ENCODE data around the gene P3H2. TPM values are rescaled to one million over a fixed set of nuclear protein-coding genes. Genes with fewer than 3 reads are reported as not detected.

The P3H2 gene
- total and polyA plus RNA-seq, 9 of the 15 experiments (the other 6 are each of a cell fraction or from before 2014, with no cell fraction given): 0.04 to 0.26 (median 0.22) TPM; not detected in 6

- TF ChIP-seq, protein P1, sequence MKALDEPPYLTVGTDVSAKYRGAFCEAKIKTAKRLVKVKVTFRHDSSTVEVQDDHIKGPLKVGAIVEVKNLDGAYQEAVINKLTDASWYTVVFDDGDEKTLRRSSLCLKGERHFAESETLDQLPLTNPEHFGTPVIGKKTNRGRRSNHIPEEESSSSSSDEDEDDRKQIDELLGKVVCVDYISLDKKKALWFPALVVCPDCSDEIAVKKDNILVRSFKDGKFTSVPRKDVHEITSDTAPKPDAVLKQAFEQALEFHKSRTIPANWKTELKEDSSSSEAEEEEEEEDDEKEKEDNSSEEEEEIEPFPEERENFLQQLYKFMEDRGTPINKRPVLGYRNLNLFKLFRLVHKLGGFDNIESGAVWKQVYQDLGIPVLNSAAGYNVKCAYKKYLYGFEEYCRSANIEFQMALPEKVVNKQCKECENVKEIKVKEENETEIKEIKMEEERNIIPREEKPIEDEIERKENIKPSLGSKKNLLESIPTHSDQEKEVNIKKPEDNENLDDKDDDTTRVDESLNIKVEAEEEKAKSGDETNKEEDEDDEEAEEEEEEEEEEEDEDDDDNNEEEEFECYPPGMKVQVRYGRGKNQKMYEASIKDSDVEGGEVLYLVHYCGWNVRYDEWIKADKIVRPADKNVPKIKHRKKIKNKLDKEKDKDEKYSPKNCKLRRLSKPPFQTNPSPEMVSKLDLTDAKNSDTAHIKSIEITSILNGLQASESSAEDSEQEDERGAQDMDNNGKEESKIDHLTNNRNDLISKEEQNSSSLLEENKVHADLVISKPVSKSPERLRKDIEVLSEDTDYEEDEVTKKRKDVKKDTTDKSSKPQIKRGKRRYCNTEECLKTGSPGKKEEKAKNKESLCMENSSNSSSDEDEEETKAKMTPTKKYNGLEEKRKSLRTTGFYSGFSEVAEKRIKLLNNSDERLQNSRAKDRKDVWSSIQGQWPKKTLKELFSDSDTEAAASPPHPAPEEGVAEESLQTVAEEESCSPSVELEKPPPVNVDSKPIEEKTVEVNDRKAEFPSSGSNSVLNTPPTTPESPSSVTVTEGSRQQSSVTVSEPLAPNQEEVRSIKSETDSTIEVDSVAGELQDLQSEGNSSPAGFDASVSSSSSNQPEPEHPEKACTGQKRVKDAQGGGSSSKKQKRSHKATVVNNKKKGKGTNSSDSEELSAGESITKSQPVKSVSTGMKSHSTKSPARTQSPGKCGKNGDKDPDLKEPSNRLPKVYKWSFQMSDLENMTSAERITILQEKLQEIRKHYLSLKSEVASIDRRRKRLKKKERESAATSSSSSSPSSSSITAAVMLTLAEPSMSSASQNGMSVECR (CRISPR knock-in tag; IDR thresholded peaks at IDR 0.05): no peak
- TF ChIP-seq BDP1 (IDR thresholded peaks at IDR 0.05; ENCODE audit: insufficient read depth, insufficient read length): no peak
- TF ChIP-seq, protein P2, sequence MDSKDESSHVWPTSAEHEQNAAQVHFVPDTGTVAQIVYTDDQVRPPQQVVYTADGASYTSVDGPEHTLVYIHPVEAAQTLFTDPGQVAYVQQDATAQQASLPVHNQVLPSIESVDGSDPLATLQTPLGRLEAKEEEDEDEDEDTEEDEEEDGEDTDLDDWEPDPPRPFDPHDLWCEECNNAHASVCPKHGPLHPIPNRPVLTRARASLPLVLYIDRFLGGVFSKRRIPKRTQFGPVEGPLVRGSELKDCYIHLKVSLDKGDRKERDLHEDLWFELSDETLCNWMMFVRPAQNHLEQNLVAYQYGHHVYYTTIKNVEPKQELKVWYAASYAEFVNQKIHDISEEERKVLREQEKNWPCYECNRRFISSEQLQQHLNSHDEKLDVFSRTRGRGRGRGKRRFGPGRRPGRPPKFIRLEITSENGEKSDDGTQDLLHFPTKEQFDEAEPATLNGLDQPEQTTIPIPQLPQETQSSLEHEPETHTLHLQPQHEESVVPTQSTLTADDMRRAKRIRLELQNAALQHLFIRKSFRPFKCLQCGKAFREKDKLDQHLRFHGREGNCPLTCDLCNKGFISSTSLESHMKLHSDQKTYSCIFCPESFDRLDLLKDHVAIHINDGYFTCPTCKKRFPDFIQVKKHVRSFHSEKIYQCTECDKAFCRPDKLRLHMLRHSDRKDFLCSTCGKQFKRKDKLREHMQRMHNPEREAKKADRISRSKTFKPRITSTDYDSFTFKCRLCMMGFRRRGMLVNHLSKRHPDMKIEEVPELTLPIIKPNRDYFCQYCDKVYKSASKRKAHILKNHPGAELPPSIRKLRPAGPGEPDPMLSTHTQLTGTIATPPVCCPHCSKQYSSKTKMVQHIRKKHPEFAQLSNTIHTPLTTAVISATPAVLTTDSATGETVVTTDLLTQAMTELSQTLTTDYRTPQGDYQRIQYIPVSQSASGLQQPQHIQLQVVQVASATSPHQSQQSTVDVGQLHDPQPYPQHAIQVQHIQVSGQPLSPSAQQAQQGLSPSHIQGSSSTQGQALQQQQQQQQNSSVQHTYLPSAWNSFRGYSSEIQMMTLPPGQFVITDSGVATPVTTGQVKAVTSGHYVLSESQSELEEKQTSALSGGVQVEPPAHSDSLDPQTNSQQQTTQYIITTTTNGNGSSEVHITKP (IDR thresholded peaks at IDR 0.05; ENCODE audit: partially characterized antibody): no peak
Observed at GRCh38 chr3:190124067-190124466, 3.4 kb upstream of the P3H2 start (continued).
